GM12878 (cell line): ENCODE measurements around the gene S100A12. TPM values are rescaled to one million over a fixed set of nuclear protein-coding genes. Genes with fewer than 3 reads are reported as not detected.

Source experiments
- ATAC-seq: fragments of 200-7000 bp; cut with Tn5 transposase; 3 replicates; pipeline ENCODE4 v1.9.1; 2020; ENCODE audit warnings: mild to moderate bottlenecking, moderate library complexity
- BruUV-seq: library from RNA; stranded (reverse); fragments of 400-500 nt; replicated peaks from 2 replicates; lab custom pipeline; 2021; lab: Mats Ljungman, UMichigan
- CTCF ChIA-PET: fragments of 300-600 bp; sonication (Branson Sonifier 250); formaldehyde crosslinking; extraction: SDS; loops from one replicate; lab custom pipeline; 2021; ENCODE audit warnings: inconsistent platforms; lab: Yijun Ruan, JAX
- POLR2A ChIA-PET: fragments of 350-600 bp; formaldehyde crosslinking; extraction: SDS; loops from one replicate; lab custom pipeline; 2021; ENCODE audit warnings: inconsistent platforms; lab: Charles Lee
- RAD21 ChIA-PET: fragments of 300-600 bp; sonication (Branson Sonifier 250); formaldehyde crosslinking; loops from one replicate; lab custom pipeline; 2023; ENCODE audit warnings: antibody characterized with exemption; ENCODE audit not compliant: unreplicated experiment; lab: Charles Lee
- SMC1A ChIA-PET: fragments of 300-600 bp; sonication (Branson Sonifier 250); formaldehyde crosslinking; loops from one replicate; lab custom pipeline; 2023; ENCODE audit not compliant: unreplicated experiment, uncharacterized antibody; lab: Charles Lee
- DNase-seq: peaks from one replicate; pipeline ENCODE4 v3.0.0-alpha.2; 2011; ENCODE audit warnings: low read depth, low spot score
- FAIRE-seq: peaks from 3 replicates; lab custom pipeline; 2011; peaks lifted over from hg19 to GRCh38; lab: Jason Lieb, UNC
- H2AFZ ChIP-seq: 2 replicates; pipeline ENCODE4 v1.6.0; 2011; ENCODE audit warnings: low read depth, low read length, control low read depth; ENCODE audit not compliant: control insufficient read depth
- H3K27ac ChIP-seq: 2 replicates; pipeline ENCODE4 v1.5.1; 2011; ENCODE audit warnings: control low read depth; ENCODE audit not compliant: control insufficient read depth, insufficient read depth
- H3K27me3 ChIP-seq, 2 experiments: replicated peaks in 1 of 2; 2 replicates each; pipeline versions ENCODE4 v1.6.0 to v1.6.1; 2011; ENCODE audit warnings: low read length in 1 of 2; ENCODE audit not compliant: control insufficient read depth in 2 of 2, insufficient read depth in 2 of 2
- H3K36me3 ChIP-seq, 2 experiments: 2 replicates each; pipeline ENCODE4 v1.5.1; 2011; ENCODE audit warnings: low read length in 1 of 2; ENCODE audit not compliant: control insufficient read depth in 2 of 2, insufficient read depth in 2 of 2
- H3K4me1 ChIP-seq: 2 replicates; pipeline ENCODE4 v1.6.1; 2011; ENCODE audit warnings: mild to moderate bottlenecking, low read length, moderate library complexity, mixed read lengths; ENCODE audit not compliant: control insufficient read depth, insufficient read depth
- H3K4me2 ChIP-seq: 2 replicates; pipeline ENCODE4 v1.6.0; 2011; ENCODE audit warnings: control low read depth; ENCODE audit not compliant: control insufficient read depth, insufficient read depth
- H3K4me3 ChIP-seq: fragments of 200-600 bp; sonication (generic); 2 replicates; pipeline ENCODE4 v1.5.1; 2016
- H3K79me2 ChIP-seq: 2 replicates; pipeline ENCODE4 v1.6.0; 2011; ENCODE audit warnings: low read length; ENCODE audit not compliant: control insufficient read depth, insufficient read depth
- H3K9ac ChIP-seq: 2 replicates; pipeline ENCODE4 v1.8.0; 2011; ENCODE audit warnings: low read length, control low read depth, mixed read lengths; ENCODE audit not compliant: control insufficient read depth, insufficient read depth
- H3K9me3 ChIP-seq: replicated peaks from 3 replicates; pipeline ENCODE4 v1.5.1; 2011; ENCODE audit warnings: mild to moderate bottlenecking, low read length; ENCODE audit not compliant: control insufficient read depth, insufficient read depth
- H4K20me1 ChIP-seq: 2 replicates; pipeline ENCODE4 v1.6.0; 2011; ENCODE audit not compliant: control insufficient read depth, insufficient read depth
- HDAC6 ChIP-seq: fragments of 200-600 bp; sonication (generic); IDR thresholded peaks from one replicate; pipeline ENCODE4 v1.8.0; 2017; ENCODE audit warnings: antibody characterized with exemption; ENCODE audit not compliant: unreplicated experiment
- NKRF ChIP-seq: fragments of 450-650 bp; conservative IDR thresholded peaks from 2 replicates; pipeline ENCODE4 v1.6.1; 2017; ENCODE audit warnings: mild to moderate bottlenecking, moderate library complexity
- SREBF2 ChIP-seq: IDR thresholded peaks from 2 replicates; pipeline ENCODE4 v1.6.1; 2012; ENCODE audit warnings: mild to moderate bottlenecking, low read length
- STAT1 ChIP-seq: fragments of 450-650 bp; conservative IDR thresholded peaks from 2 replicates; pipeline ENCODE4 v1.6.1; 2014; ENCODE audit warnings: antibody characterized with exemption, mild to moderate bottlenecking
- ZBTB40 ChIP-seq: fragments of 450-650 bp; IDR thresholded peaks from 2 replicates; pipeline ENCODE4 v1.6.1; 2016; ENCODE audit warnings: mild to moderate bottlenecking, moderate library complexity, borderline replicate concordance
- WGBS: methylation state at CpG from one replicate; pipeline ENCODE4 v1.1.6; 2016; ENCODE audit warnings: low lambda C conversion rate; ENCODE audit not compliant: insufficient replicate concordance, insufficient coverage; ENCODE audit errors: missing lambda C conversion rate; 5-methylcytosine and 5-hydroxymethylcytosine counted together
- in situ Hi-C: fragments of 300-500 bp; cut with MboI; formaldehyde crosslinking; loops from 9 replicates; pipeline ENCODE4 v1.14.3; 2018; ENCODE audit warnings: mixed read lengths
- intact Hi-C: fragments of 100-400 bp; cut with micrococcal nuclease; formaldehyde crosslinking; loops from one replicate; pipeline ENCODE4 v1.14.2; 2022; ENCODE audit not compliant: unreplicated experiment
- polyA plus RNA-seq, 11 experiments: library from polyadenylated mRNA; depleted of rRNA in 4 of 11; unstranded in 6 of 11; stranded (reverse) in 5 of 11; fragments of >200 nt; fragmentation: Nextera tagmentation in 4 of 11; fragmentation: Illumina TruSeq in 1 of 11; extraction: Ambion mirVana in 4 of 11; extraction: Trizol in 1 of 11; gene quantifications; 1 replicate in 1 of 11; 2 replicates in 10 of 11; pipeline versions ENCODE4 v1.2.1 to v1.2.3, GENCODE V29; 2011 to 2016; ENCODE audit warnings: inconsistent platforms in 2 of 11, missing spikeins in 2 of 11, low read depth in 1 of 11
- total RNA-seq, 4 experiments: library from RNA; depleted of rRNA in 3 of 4; stranded (reverse); fragments of >200 nt in 3 of 4; fragmentation: Illumina TruSeq in 1 of 4; extraction: Trizol in 1 of 4; gene quantifications; 2 replicates each; pipeline versions ENCODE4 v1.2.1 to v1.2.3, GENCODE V29; 2013 to 2021
- TF ChIP-seq, protein P1 (sequence below): IDR thresholded peaks from 2 replicates; pipeline ENCODE4 v1.6.1; 2012; ENCODE audit warnings: low read depth, low read length, improper control_type of control experiment
- TF ChIP-seq, protein P2 (sequence below): fragments of 450-650 bp; IDR thresholded peaks from 2 replicates; pipeline ENCODE4 v1.6.1; 2017; ENCODE audit warnings: mild to moderate bottlenecking, moderate library complexity
- TF ChIP-seq, protein P3 (sequence below): fragments of 450-650 bp; IDR thresholded peaks from 2 replicates; pipeline ENCODE4 v1.6.1; 2017; ENCODE audit warnings: mild to moderate bottlenecking, low read depth, inconsistent platforms; ENCODE audit not compliant: poor library complexity, severe bottlenecking

Gene S100A12
- total and polyA plus RNA-seq, 10 of the 15 experiments (the other 5 are each of a cell fraction or from before 2014, with no cell fraction given): not detected

DNA sequence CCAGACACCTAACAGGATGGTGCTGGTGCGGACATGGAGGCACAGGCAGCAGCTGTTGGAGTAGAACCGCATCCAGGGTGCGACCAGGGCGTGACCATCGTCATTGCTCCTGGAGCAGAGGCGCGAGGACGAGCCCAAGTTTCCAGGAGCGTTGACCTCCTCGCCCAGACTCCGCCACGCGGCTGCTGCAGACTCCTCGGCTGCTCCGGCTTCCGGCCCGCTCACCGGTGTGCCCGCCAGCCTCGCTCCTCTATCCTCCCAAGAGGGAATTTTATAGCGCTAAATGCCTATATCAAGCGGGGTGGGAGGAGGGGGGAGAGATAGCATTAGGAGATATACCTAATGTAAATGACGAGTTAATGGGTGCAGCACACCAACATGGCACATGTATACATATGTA is 5.3 kb upstream of the S100A12 start (continued):
- TF ChIP-seq, protein P1, sequence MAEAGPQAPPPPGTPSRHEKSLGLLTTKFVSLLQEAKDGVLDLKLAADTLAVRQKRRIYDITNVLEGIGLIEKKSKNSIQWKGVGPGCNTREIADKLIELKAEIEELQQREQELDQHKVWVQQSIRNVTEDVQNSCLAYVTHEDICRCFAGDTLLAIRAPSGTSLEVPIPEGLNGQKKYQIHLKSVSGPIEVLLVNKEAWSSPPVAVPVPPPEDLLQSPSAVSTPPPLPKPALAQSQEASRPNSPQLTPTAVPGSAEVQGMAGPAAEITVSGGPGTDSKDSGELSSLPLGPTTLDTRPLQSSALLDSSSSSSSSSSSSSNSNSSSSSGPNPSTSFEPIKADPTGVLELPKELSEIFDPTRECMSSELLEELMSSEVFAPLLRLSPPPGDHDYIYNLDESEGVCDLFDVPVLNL: no peak
- TF ChIP-seq, protein P2, sequence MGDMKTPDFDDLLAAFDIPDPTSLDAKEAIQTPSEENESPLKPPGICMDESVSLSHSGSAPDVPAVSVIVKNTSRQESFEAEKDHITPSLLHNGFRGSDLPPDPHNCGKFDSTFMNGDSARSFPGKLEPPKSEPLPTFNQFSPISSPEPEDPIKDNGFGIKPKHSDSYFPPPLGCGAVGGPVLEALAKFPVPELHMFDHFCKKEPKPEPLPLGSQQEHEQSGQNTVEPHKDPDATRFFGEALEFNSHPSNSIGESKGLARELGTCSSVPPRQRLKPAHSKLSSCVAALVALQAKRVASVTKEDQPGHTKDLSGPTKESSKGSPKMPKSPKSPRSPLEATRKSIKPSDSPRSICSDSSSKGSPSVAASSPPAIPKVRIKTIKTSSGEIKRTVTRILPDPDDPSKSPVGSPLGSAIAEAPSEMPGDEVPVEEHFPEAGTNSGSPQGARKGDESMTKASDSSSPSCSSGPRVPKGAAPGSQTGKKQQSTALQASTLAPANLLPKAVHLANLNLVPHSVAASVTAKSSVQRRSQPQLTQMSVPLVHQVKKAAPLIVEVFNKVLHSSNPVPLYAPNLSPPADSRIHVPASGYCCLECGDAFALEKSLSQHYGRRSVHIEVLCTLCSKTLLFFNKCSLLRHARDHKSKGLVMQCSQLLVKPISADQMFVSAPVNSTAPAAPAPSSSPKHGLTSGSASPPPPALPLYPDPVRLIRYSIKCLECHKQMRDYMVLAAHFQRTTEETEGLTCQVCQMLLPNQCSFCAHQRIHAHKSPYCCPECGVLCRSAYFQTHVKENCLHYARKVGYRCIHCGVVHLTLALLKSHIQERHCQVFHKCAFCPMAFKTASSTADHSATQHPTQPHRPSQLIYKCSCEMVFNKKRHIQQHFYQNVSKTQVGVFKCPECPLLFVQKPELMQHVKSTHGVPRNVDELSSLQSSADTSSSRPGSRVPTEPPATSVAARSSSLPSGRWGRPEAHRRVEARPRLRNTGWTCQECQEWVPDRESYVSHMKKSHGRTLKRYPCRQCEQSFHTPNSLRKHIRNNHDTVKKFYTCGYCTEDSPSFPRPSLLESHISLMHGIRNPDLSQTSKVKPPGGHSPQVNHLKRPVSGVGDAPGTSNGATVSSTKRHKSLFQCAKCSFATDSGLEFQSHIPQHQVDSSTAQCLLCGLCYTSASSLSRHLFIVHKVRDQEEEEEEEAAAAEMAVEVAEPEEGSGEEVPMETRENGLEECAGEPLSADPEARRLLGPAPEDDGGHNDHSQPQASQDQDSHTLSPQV: no peak
- TF ChIP-seq HDAC6: no peak
- TF ChIP-seq, all 136 proteins: peak for 0

- Histone ChIP-seq H3K79me2 (no peaks in the 10 kb centered on the region), H2AFZ (no peak overlapping the region), H3K4me2 (no peak overlapping the region), H3K9me3 (no peaks in the 10 kb centered on the region), H3K36me3 (no peaks in the 10 kb centered on the region), H3K4me3 (no peak overlapping the region), H3K27ac (no peak overlapping the region), H4K20me1 (no peaks in the 10 kb centered on the region), H3K9ac (no peak overlapping the region), H3K4me1 (no peaks in the 10 kb centered on the region), H3K27me3 (peaks cover 0 to 2% of the 10 kb centered on the region in 2 experiments; a peak in 1 of 4 replicates)
- ChIA-PET POLR2A (no interaction called here), RAD21 (no interaction called here), SMC1A (no interaction called here), CTCF (interaction anchor here (1.6 kb wide), 1 partner anchor 24 kb away, joined by 4 read pairs; no protein-coding TSS in a partner anchor)
- no TSS peak for BruUV-seq
- in situ Hi-C loops (no loop called here), intact Hi-C loops (no loop called here)
- WGBS: 42% methylated on average over 10 of the region's 10 CpGs
- ATAC-seq (no peak), DNase-seq (no peak), FAIRE-seq (no peak)
- TF ChIP-seq NKRF (no peak), ZBTB40 (no peak), STAT1 (no peak), SREBF2 (no peak)
- TF ChIP-seq, protein P3, sequence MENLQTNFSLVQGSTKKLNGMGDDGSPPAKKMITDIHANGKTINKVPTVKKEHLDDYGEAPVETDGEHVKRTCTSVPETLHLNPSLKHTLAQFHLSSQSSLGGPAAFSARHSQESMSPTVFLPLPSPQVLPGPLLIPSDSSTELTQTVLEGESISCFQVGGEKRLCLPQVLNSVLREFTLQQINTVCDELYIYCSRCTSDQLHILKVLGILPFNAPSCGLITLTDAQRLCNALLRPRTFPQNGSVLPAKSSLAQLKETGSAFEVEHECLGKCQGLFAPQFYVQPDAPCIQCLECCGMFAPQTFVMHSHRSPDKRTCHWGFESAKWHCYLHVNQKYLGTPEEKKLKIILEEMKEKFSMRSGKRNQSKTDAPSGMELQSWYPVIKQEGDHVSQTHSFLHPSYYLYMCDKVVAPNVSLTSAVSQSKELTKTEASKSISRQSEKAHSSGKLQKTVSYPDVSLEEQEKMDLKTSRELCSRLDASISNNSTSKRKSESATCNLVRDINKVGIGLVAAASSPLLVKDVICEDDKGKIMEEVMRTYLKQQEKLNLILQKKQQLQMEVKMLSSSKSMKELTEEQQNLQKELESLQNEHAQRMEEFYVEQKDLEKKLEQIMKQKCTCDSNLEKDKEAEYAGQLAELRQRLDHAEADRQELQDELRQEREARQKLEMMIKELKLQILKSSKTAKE: no peak
Measured at GRCh38 chr1:153379591-153379990, 4.2 kb upstream of the S100A12 start.
